GM23338 (cell line): ENCODE measurements around the gene SPRR2E. TPM values are rescaled to one million over a fixed set of nuclear protein-coding genes. Genes with fewer than 3 reads are reported as not detected.

Experiments
- ATAC-seq: fragments of 200-7000 bp; cut with Tn5 transposase; 3 replicates; pipeline ENCODE4 v1.9.1; 2020
- DNase-seq: peaks from one replicate; pipeline ENCODE4 v3.0.0-alpha.2; 2015; ENCODE audit warnings: low spot score
- H2AFZ ChIP-seq: fragments of 200-600 bp; sonication (generic); 2 replicates; pipeline ENCODE4 v1.8.0; 2016; ENCODE audit warnings: antibody characterized with exemption, mild to moderate bottlenecking, moderate library complexity
- H3F3A ChIP-seq: fragments of 200-600 bp; sonication (generic); replicated peaks from 2 replicates; pipeline ENCODE4 v1.8.0; 2017; ENCODE audit warnings: antibody characterized with exemption, mixed run types, low read depth
- H3K27ac ChIP-seq: fragments of 200-600 bp; sonication (generic); 2 replicates; pipeline ENCODE4 v1.6.1; 2016; ENCODE audit warnings: low read depth
- H3K27me3 ChIP-seq: fragments of 200-600 bp; sonication (generic); 2 replicates; pipeline ENCODE4 v1.8.0; 2016; ENCODE audit warnings: mild to moderate bottlenecking, mixed run types, moderate library complexity; ENCODE audit not compliant: insufficient read depth
- H3K36me3 ChIP-seq: fragments of 200-600 bp; sonication (generic); 2 replicates; pipeline ENCODE4 v1.8.0; 2016; ENCODE audit warnings: mild to moderate bottlenecking; ENCODE audit not compliant: insufficient read depth
- H3K4me1 ChIP-seq: fragments of 200-600 bp; sonication (generic); 2 replicates; pipeline ENCODE4 v1.8.0; 2016; ENCODE audit warnings: mild to moderate bottlenecking, moderate library complexity; ENCODE audit not compliant: insufficient read depth
- H3K4me2 ChIP-seq: fragments of 200-600 bp; sonication (generic); 2 replicates; pipeline ENCODE4 v1.7.1; 2017; ENCODE audit warnings: mixed run types
- H3K4me3 ChIP-seq: fragments of 200-600 bp; sonication (generic); 2 replicates; pipeline ENCODE4 v1.6.1; 2016; ENCODE audit warnings: mixed run types
- H3K79me2 ChIP-seq: fragments of 200-600 bp; sonication (generic); replicated peaks from 2 replicates; pipeline ENCODE4 v1.8.0; 2017; ENCODE audit warnings: mild to moderate bottlenecking; ENCODE audit not compliant: insufficient read depth
- H3K9me2 ChIP-seq: fragments of 200-600 bp; sonication (generic); 2 replicates; pipeline ENCODE4 v1.8.0; 2017; ENCODE audit not compliant: insufficient read depth
- H4K20me1 ChIP-seq: fragments of 200-600 bp; sonication (generic); replicated peaks from 2 replicates; pipeline ENCODE4 v1.8.0; 2017; ENCODE audit warnings: mild to moderate bottlenecking; ENCODE audit not compliant: insufficient read depth
- H3K27ac Mint-ChIP-seq: 2 replicates; pipeline ENCODE4 v1.8.0; 2020; ENCODE audit warnings: inconsistent platforms, mild to moderate bottlenecking, moderate library complexity, mixed read lengths
- H3K27me3 Mint-ChIP-seq: 3 replicates; pipeline ENCODE4 v1.8.0; 2022; ENCODE audit warnings: low read depth, mild to moderate bottlenecking, moderate library complexity, mixed read lengths, inconsistent platforms; ENCODE audit not compliant: insufficient read depth, poor library complexity
- H3K36me3 Mint-ChIP-seq: 3 replicates; pipeline ENCODE4 v1.8.0; 2021; ENCODE audit warnings: low read depth, mild to moderate bottlenecking, inconsistent platforms, moderate library complexity, mixed read lengths
- H3K4me1 Mint-ChIP-seq: 3 replicates; pipeline ENCODE4 v1.8.0; 2020; ENCODE audit warnings: mild to moderate bottlenecking, inconsistent platforms, mixed read lengths
- H3K4me3 Mint-ChIP-seq: 3 replicates; pipeline ENCODE4 v1.8.0; 2021; ENCODE audit warnings: moderate library complexity, mild to moderate bottlenecking, inconsistent platforms, mixed read lengths
- H3K9me3 Mint-ChIP-seq: 3 replicates; pipeline ENCODE4 v1.8.0; 2020; ENCODE audit warnings: moderate library complexity, mild to moderate bottlenecking, inconsistent platforms, mixed read lengths
- CREB1 ChIP-seq: fragments of 250-450 bp; sonication (Bioruptor Pico); IDR thresholded peaks from 2 replicates; pipeline ENCODE4 v1.5.0; 2020; ENCODE audit warnings: low read depth, mild to moderate bottlenecking, moderate library complexity
- CTCF ChIP-seq, 2 experiments: fragments of 200-600 bp in 1 of 2; sonication (generic) in 1 of 2; conservative IDR thresholded peaks; 2 replicates each; pipeline versions ENCODE4 v1.5.1 to v1.6.1; 2016 to 2017; ENCODE audit warnings: antibody characterized with exemption in 2 of 2, low read depth in 2 of 2, mild to moderate bottlenecking in 2 of 2, moderate library complexity in 1 of 2
- ETS1 ChIP-seq: IDR thresholded peaks from 2 replicates; pipeline ENCODE4 v1.6.1; 2016; ENCODE audit warnings: antibody characterized with exemption
- EZH2 ChIP-seq: fragments of 200-600 bp; sonication (generic); IDR thresholded peaks from one replicate; pipeline ENCODE4 v1.8.0; 2017; ENCODE audit warnings: antibody characterized with exemption, mild to moderate bottlenecking, low read depth; ENCODE audit not compliant: unreplicated experiment
- EZH2phosphoT487 ChIP-seq: fragments of 200-600 bp; sonication (generic); IDR thresholded peaks from one replicate; pipeline ENCODE4 v1.8.1; 2018; ENCODE audit warnings: antibody characterized with exemption; ENCODE audit not compliant: unreplicated experiment
- JUNB ChIP-seq: IDR thresholded peaks from one replicate; pipeline ENCODE4 v1.6.1; 2016; ENCODE audit warnings: antibody characterized with exemption; ENCODE audit not compliant: unreplicated experiment
- NANOG ChIP-seq: IDR thresholded peaks from 2 replicates; pipeline ENCODE4 v1.6.1; 2016; ENCODE audit warnings: antibody characterized with exemption, borderline replicate concordance
- POLR2AphosphoS5 ChIP-seq: IDR thresholded peaks from 2 replicates; pipeline ENCODE4 v1.6.1; 2016; ENCODE audit warnings: antibody characterized with exemption, low read depth
- REST ChIP-seq: IDR thresholded peaks from one replicate; pipeline ENCODE4 v1.6.1; 2018; ENCODE audit warnings: antibody characterized with exemption; ENCODE audit not compliant: unreplicated experiment
- STAT1 ChIP-seq: IDR thresholded peaks from one replicate; pipeline ENCODE4 v1.6.1; 2016; ENCODE audit warnings: antibody characterized with exemption; ENCODE audit not compliant: unreplicated experiment
- ZNF114 ChIP-seq: fragments of 250-450 bp; sonication (Bioruptor Pico); IDR thresholded peaks from 2 replicates; pipeline ENCODE4 v1.5.0; 2020; ENCODE audit warnings: mild to moderate bottlenecking, moderate library complexity
- ZNF331 ChIP-seq: fragments of 250-450 bp; sonication (Bioruptor Pico); IDR thresholded peaks from 2 replicates; pipeline ENCODE4 v1.5.0; 2020; ENCODE audit warnings: low read depth, mild to moderate bottlenecking, moderate library complexity
- ZNF462 ChIP-seq: fragments of 250-450 bp; sonication (Bioruptor Pico); IDR thresholded peaks from 2 replicates; pipeline ENCODE4 v1.5.0; 2020; ENCODE audit warnings: mild to moderate bottlenecking, moderate library complexity
- long read RNA-seq: library from polyadenylated mRNA; unstranded; transcript quantifications from one replicate; pipeline ENCODE4 v2.0.0, GENCODE V29; 2020; ENCODE audit not compliant: unreplicated experiment
- polyA plus RNA-seq: library from polyadenylated mRNA; unstranded; fragments of >200 nt; fragmentation: Nextera tagmentation; extraction: Ambion mirVana; gene quantifications from 2 replicates; pipeline ENCODE4 v1.2.1, GENCODE V29; 2016
- total RNA-seq: library from RNA; depleted of rRNA; stranded (reverse); fragments of >200 nt; shearing (Covaris generic); gene quantifications from 2 replicates; pipeline ENCODE4 v1.2.3, GENCODE V29; 2014; rRNA removed

SPRR2E gene
- total RNA-seq (not detected in 2 replicates), polyA plus RNA-seq (not detected in 2 replicates)
- long read RNA-seq = 0 reads

DNA sequence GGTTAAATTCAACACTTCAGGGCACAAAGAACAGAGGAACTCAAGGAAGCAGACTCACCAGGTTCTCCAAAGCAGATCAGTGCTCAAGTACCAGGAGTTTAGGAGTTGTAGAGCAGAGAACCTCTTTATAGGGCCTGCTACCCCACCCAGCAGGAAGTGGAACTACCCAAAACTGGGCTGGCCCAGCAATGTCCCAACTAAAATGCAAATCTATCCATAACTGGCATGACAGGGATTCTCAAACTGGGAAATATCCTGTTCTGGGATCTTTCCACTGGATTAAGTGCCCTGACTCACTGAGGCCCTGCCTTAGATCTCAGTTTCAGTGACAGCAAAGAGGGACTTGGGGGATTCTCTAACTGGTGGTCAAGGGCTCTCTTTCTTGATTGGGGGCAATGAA lies at the start of gene SPRR2E:
TSS of gene SPRR2E (minus strand) at position 101 of the 400 bp plus-strand sequence. CDS start 775 bp downstream, outside the sequence.
- no peaks in the 10 kb centered on the region for H3K9me3 Mint-ChIP-seq
- H3K4me3 ChIP-seq = no peak within 1 kb of the TSS
- H3K36me3 Mint-ChIP-seq = no peaks in the 10 kb centered on the region
- no peak within 1 kb of the TSS for H3K4me3 Mint-ChIP-seq
- no peak for TF ChIP-seq ZNF462
- TF ChIP-seq ZNF331 (CRISPR knock-in tag) = no peak
- TF ChIP-seq STAT1 = no peak
- no peak for TF ChIP-seq ETS1
- TF ChIP-seq REST = no peak
- TF ChIP-seq CREB1 (CRISPR knock-in tag) = no peak
- TF ChIP-seq NANOG = no peak
- TF ChIP-seq ZNF114 (CRISPR knock-in tag) = no peak
- no peak for TF ChIP-seq POLR2AphosphoS5
- no peak for TF ChIP-seq EZH2phosphoT487
- TF ChIP-seq EZH2 = no peak
- no peak for TF ChIP-seq CTCF (conservative IDR thresholded peaks at IDR 0.05; ENCODE audit: low read depth in 2 of 2)
- no peak for TF ChIP-seq JUNB
- H3F3A ChIP-seq = no peaks in the 10 kb centered on the region
- DNase-seq = no peak
- H3K27ac Mint-ChIP-seq = no peak within 1 kb of the TSS
- no peak within 1 kb of the TSS for H3K4me2 ChIP-seq
- no peak within 1 kb of the TSS for H3K27ac ChIP-seq
- no peaks in the 10 kb centered on the region; the same call in 2 of the 3 replicates for H3K4me1 Mint-ChIP-seq
- H3K27me3 Mint-ChIP-seq = no peaks in the 10 kb centered on the region
- no peak for ATAC-seq
- no peaks in the 10 kb centered on the region for H4K20me1 ChIP-seq
- H3K79me2 ChIP-seq = no peaks in the 10 kb centered on the region
- no peaks in the 10 kb centered on the region for H3K27me3 ChIP-seq
- H3K4me1 ChIP-seq = no peaks in the 10 kb centered on the region
- H2AFZ ChIP-seq = 0 out of 2 replicates have a peak within 1 kb of the TSS, but pooled peaks have one; percentile 34
- peaks cover 9% of the 10 kb centered on the region; the same call in 1 of the 2 replicates for H3K9me2 ChIP-seq
- no peaks in the 10 kb centered on the region for H3K36me3 ChIP-seq
